Tibial nerve (tissue), 4 donors: Measurements from ENCODE around the gene PNPLA1. TPM values are rescaled to one million over a fixed set of nuclear protein-coding genes. Genes with fewer than 3 reads are reported as not detected.
A peak's percentile ranks its signal among the peaks of the same experiment; 100 is the strongest.

ENCODE experiments used
- DNase-seq, 2 donors: peaks; one replicate each; pipeline ENCODE4 v3.0.0-alpha.2; 2019; ENCODE audit warnings: low spot score in 2 of 2
- H3K27ac ChIP-seq, 4 donors: fragments of 200-600 bp; sonication (generic) in 3 of 4; one replicate each; pipeline ENCODE4 v1.5.1; 2017 to 2019; ENCODE audit warnings: mild to moderate bottlenecking in 1 of 4
- H3K27me3 ChIP-seq, 2 donors: fragments of 200-600 bp; sonication (generic) in 1 of 2; one replicate each; pipeline versions ENCODE4 v1.5.1 to v1.6.0; 2017 to 2019
- H3K36me3 ChIP-seq, 3 donors: fragments of 200-600 bp; sonication (generic); one replicate each; pipeline ENCODE4 v1.5.1; 2018 to 2019
- H3K4me1 ChIP-seq, 4 donors: fragments of 200-600 bp; sonication (generic) in 3 of 4; one replicate each; pipeline ENCODE4 v1.5.1; 2017 to 2019
- H3K4me3 ChIP-seq, 4 donors: fragments of 200-600 bp; sonication (generic) in 3 of 4; one replicate each; pipeline ENCODE4 v1.5.1; 2017 to 2019; ENCODE audit warnings: mild to moderate bottlenecking in 1 of 4, moderate library complexity in 1 of 4
- H3K9me3 ChIP-seq, 4 donors: fragments of 200-600 bp; sonication (generic) in 3 of 4; one replicate each; pipeline ENCODE4 v1.5.1; 2017 to 2019
- EP300 ChIP-seq, 2 donors: sonication (generic); formaldehyde crosslinking; IDR thresholded peaks; one replicate each; pipeline ENCODE4 v1.6.1; 2017; ENCODE audit warnings: antibody characterized with exemption in 2 of 2, mild to moderate bottlenecking in 1 of 2
- POLR2A ChIP-seq, 2 donors: fragments of 450-650 bp; IDR thresholded peaks; one replicate each; pipeline ENCODE4 v1.6.1; 2017; ENCODE audit warnings: antibody characterized with exemption in 2 of 2, mild to moderate bottlenecking in 2 of 2, moderate library complexity in 2 of 2
- WGBS, 2 donors: methylation state at CpG; one replicate each; pipeline ENCODE4 v1.1.5; 2018; 5-methylcytosine and 5-hydroxymethylcytosine counted together
- total RNA-seq, 4 donors: library from RNA; depleted of rRNA; stranded (reverse); fragments of >200 nt; gene quantifications; one replicate each; pipeline ENCODE4 v1.1.0, GENCODE V29; 2016
- TF ChIP-seq, protein P1 (sequence below), 5 experiments: fragments of 200-600 bp in 3 of 5; fragments of 450-650 bp in 2 of 5; sonication (generic) in 3 of 5; IDR thresholded peaks; one replicate each; pipeline ENCODE4 v1.5.1; 2016 to 2019; ENCODE audit warnings: antibody characterized with exemption in 5 of 5, mild to moderate bottlenecking in 3 of 5, moderate library complexity in 2 of 5

The PNPLA1 gene
- total RNA-seq, 4 donors from 2014 or later, result 0.21 to 0.30 TPM; not detected in 2

DNA sequence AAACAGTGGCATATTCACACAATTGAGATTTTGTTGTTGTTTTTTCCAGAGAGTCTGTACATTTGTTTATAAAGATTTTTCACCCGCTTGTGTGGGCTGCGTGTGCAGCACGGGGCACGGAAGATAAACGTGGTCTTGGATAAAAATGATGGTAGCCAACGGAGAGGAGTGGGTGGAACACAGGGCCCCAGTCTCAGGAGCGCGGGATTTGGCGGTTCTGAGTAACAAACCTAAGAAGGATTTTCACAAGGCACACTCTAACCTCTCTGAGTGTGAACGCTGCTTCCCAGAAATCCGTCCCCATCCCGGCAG, 70.4 kb downstream of the PNPLA1 start:
- no peak for DNase-seq
- TF ChIP-seq EP300 (IDR thresholded peaks at IDR 0.05) (no peak), POLR2A (IDR thresholded peaks at IDR 0.05) (no peak)
- TF ChIP-seq, protein P1, sequence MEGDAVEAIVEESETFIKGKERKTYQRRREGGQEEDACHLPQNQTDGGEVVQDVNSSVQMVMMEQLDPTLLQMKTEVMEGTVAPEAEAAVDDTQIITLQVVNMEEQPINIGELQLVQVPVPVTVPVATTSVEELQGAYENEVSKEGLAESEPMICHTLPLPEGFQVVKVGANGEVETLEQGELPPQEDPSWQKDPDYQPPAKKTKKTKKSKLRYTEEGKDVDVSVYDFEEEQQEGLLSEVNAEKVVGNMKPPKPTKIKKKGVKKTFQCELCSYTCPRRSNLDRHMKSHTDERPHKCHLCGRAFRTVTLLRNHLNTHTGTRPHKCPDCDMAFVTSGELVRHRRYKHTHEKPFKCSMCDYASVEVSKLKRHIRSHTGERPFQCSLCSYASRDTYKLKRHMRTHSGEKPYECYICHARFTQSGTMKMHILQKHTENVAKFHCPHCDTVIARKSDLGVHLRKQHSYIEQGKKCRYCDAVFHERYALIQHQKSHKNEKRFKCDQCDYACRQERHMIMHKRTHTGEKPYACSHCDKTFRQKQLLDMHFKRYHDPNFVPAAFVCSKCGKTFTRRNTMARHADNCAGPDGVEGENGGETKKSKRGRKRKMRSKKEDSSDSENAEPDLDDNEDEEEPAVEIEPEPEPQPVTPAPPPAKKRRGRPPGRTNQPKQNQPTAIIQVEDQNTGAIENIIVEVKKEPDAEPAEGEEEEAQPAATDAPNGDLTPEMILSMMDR (IDR thresholded peaks at IDR 0.05), result no peak

DNA sequence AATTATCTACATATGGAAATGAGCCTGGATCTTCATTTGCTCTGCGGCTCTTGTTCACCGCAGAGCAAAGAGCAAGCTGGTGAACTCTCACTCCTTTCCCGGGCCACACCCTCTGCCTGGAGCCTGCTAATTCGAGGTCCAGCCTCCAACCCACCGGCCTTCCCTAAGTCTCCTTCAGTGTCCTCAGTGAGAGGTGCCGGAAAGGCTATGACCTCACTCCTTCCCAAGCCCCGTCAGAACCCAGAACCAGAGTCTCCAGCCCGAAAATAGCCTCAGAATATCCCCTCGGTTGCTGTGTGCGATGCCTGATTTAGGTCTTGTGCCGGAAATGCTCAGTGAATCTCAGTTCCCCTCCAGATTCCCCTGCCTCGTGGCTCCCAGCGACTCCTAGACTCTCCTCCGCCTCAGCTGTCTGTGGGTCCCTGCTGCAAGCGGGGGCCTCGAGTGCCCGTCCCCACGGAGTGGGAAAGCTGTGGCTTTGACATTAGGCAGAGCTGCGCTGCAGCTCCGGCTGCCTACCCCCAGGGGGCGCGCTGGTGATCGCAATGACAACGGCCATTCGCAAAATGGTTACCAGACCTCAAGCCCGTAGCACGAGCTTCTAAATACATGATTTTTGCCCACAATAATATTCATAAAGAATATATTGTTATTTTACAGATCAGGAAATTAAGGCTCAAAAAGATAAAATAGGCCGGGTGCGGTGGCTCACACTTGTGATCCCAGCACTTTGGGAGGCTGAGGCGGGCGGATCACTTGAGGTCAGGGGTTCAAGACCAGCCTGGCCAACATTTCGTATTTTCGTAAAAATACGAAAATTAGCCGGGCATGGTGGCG, 71.0 kb downstream of the PNPLA1 start:
- WGBS, 2 donors, result 20 to 24% methylated on average over 36 of the region's 36 CpGs
- Histone ChIP-seq H3K4me3 (peak overlapping the region in 3 of 4 donors; percentile 10 to 34 (median 20)), H3K9me3 (no peaks in the 10 kb centered on the region), H3K27ac (peak overlapping the region; percentile 70 to 87 (median 84)), H3K36me3 (no peaks in the 10 kb centered on the region), H3K4me1 (peaks cover 0 to 25% (median 0%) of the 10 kb centered on the region in 4 donors), H3K27me3 (no peaks in the 10 kb centered on the region)
- DNase-seq, result peak; percentile 77 to 86
- TF ChIP-seq, protein P1 (IDR thresholded peaks at IDR 0.05), result peak; percentile 92 to 95 (median 94)
- TF ChIP-seq EP300 (IDR thresholded peaks at IDR 0.05), result no peak

More for the DNA sequence above, 70.4 kb downstream of the PNPLA1 start:
- H3K4me3 ChIP-seq, result no peak overlapping the region
- no peaks in the 10 kb centered on the region for H3K9me3 ChIP-seq
- H3K4me1 ChIP-seq, result peaks cover 0 to 25% (median 0%) of the 10 kb centered on the region in 4 donors
- no peaks in the 10 kb centered on the region for H3K27me3 ChIP-seq
- peak overlapping the region; percentile 70 to 87 (median 84) for H3K27ac ChIP-seq
- WGBS, 2 donors, result 26 to 36% methylated on average over 12 of the region's 12 CpGs
- H3K36me3 ChIP-seq, result no peaks in the 10 kb centered on the region

DNA sequence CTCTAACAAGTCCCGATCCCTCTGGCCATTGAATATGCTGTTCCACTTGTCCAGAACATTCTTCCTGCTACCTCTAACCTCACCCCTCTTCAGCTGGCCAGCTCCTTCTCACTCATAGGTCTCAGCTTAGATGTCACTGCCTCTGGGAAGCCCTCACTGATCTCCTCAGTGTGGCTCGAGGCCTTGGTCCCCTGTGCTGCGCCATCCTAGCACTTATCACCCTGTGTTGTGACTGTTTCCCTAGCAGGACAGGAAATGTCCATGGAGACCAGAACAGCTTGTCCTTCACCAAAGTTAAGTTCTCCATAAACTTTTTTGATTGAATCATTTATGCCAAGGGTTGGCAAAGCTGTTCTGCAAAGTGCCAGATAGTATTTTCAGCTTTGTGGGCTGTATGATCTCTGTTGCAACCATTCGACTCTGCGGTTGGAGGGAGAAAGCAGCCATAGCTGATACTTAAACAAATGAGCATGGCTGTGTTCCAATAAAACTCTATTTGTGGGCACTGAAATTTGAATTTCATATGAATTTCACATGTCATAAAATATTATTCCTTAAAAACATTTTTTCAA, 73.3 kb downstream of the PNPLA1 start:
- DNase-seq, result no peak
- Histone ChIP-seq H3K36me3 (no peaks in the 10 kb centered on the region), H3K27ac (peak overlapping the region in 1 of 4 donors; percentile 26), H3K27me3 (no peaks in the 10 kb centered on the region), H3K4me1 (peaks cover 0 to 25% (median 0%) of the 10 kb centered on the region in 4 donors), H3K4me3 (no peak overlapping the region), H3K9me3 (no peaks in the 10 kb centered on the region)
- TF ChIP-seq, protein P1 (IDR thresholded peaks at IDR 0.05), result no peak
- TF ChIP-seq EP300 (IDR thresholded peaks at IDR 0.05) (no peak), POLR2A (IDR thresholded peaks at IDR 0.05) (no peak)
- WGBS, 2 donors, result 76 to 77% methylated on average over 5 of the region's 5 CpGs

DNA sequence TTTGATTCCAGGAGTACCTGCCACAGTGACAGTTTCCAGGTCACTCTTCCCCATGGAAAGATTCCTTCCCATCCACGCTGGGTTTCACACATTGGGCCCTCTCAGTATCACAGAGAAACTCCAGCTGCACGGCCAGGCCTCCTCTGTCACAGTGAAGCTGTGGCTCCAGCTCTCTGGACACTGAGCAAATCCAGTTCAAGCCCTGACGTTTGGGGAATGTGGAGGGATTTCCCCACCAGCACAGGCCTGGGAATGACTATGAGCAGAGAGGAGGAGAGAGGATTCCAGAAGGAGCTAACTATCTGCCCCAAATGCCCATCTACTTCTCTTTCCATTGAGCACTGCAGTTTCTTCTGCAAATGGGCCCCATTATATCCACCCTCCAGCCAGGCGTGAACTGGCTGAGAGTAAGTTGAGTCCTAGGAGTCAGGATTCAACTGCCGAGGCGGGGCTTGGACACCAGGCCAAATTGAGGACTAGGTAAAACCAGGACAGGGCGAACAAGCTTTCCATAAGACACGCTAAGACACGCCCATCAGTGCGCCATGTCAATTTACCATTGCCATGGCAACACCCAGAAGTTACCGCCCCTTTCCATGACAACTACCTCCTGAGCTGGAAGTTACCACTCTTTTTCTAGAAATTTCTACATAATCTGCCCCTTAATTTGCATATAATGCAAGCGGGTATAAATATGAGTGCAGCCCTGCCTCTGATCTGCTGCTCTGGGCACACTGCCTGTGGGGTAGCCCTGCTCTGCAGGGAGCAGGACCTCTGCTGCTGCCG, 76.0 kb downstream of the PNPLA1 start:
- H3K27ac ChIP-seq, result no peak overlapping the region
- 74 to 83% methylated on average over 13 of the region's 13 CpGs for WGBS, 2 donors
- DNase-seq, result no peak
- no peak for TF ChIP-seq EP300 (IDR thresholded peaks at IDR 0.05)
- TF ChIP-seq, protein P1 (IDR thresholded peaks at IDR 0.05), result no peak
- no peak for TF ChIP-seq POLR2A (IDR thresholded peaks at IDR 0.05)
- H3K27me3 ChIP-seq, result no peaks in the 10 kb centered on the region
- H3K4me3 ChIP-seq, result no peak overlapping the region
- H3K4me1 ChIP-seq, result peaks cover 0 to 24% (median 4%) of the 10 kb centered on the region in 4 donors
- H3K9me3 ChIP-seq, result no peaks in the 10 kb centered on the region
- H3K36me3 ChIP-seq, result no peaks in the 10 kb centered on the region
